BJ (cell line): ENCODE results near the gene DPP6. TPM values are rescaled to one million over a fixed set of nuclear protein-coding genes. Genes with fewer than 3 reads are reported as not detected.

ENCODE experiments used
- CTCF ChIA-PET: fragments of 350-600 bp; formaldehyde crosslinking; extraction: SDS; loops from one replicate; lab custom pipeline; 2021; ENCODE audit warnings: antibody characterized with exemption, inconsistent platforms; lab: Yijun Ruan, JAX
- POLR2A ChIA-PET: fragments of 300-600 bp; sonication (Branson Sonifier 250); formaldehyde crosslinking; extraction: SDS; loops from one replicate; lab custom pipeline; 2021; ENCODE audit warnings: antibody characterized with exemption; lab: Charles Lee
- DNase-seq: peaks from one replicate; pipeline ENCODE4 v3.0.0-alpha.2; 2011; ENCODE audit warnings: low read depth
- H3K27me3 ChIP-seq: 2 replicates; pipeline ENCODE4 v1.6.0; 2011; ENCODE audit warnings: low read length; ENCODE audit not compliant: control insufficient read depth, insufficient read depth
- H3K36me3 ChIP-seq: 2 replicates; pipeline ENCODE4 v1.5.1; 2011; ENCODE audit warnings: low read length; ENCODE audit not compliant: control insufficient read depth, insufficient read depth
- H3K4me3 ChIP-seq: 2 replicates; pipeline ENCODE4 v1.5.1; 2011; ENCODE audit warnings: low read depth, mild to moderate bottlenecking, control low read depth, low read length
- CTCF ChIP-seq: IDR thresholded peaks from 2 replicates; pipeline ENCODE4 v1.5.1; 2011; ENCODE audit warnings: low read depth, mild to moderate bottlenecking, control low read depth, inconsistent platforms, low read length, moderate library complexity; ENCODE audit not compliant: insufficient read depth
- polyA plus RNA-seq: library from polyadenylated mRNA; depleted of rRNA; stranded (reverse); fragments of >200 nt; gene quantifications from 2 replicates; pipeline ENCODE4 v1.2.3, GENCODE V29; 2011

The DPP6 gene
- polyA plus RNA-seq, 1 experiment, result not detected

DNA sequence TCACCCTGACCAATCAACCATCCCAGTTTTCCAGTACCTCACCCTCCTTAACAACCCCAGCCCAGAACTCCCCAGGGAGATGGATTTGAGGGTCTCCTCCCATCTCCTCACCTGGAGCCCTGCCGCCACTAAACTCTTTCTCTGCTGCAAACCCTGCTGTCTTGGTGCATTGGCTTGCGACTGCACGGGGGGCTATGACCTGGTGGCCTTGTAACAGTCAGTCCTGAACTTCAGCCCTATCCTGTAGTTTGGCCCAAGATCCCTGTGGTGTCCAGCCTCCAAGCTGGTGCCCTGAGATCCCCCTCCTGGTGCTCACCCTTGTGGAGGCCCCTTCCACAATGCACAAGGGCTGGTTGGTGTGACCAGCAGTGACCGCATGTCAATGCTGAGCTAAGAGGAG, 858.8 kb downstream of the DPP6 start:
- no peaks in the 10 kb centered on the region for H3K36me3 ChIP-seq
- no peak overlapping the region for H3K4me3 ChIP-seq
- ChIA-PET POLR2A (no interaction called here), CTCF (interaction anchor here (0.6 to 5.5 kb wide), 4 partner anchors 8 to 432 kb away, joined by 3 to 42 read pairs (median 3); no protein-coding TSS in a partner anchor)
- H3K27me3 ChIP-seq, result no peaks in the 10 kb centered on the region
- no peak for TF ChIP-seq CTCF
- DNase-seq, result no peak

GRCh38 chr7:154911411-154911810, 859.2 kb downstream of the DPP6 start:
- Histone ChIP-seq H3K36me3 (no peaks in the 10 kb centered on the region), H3K27me3 (no peaks in the 10 kb centered on the region), H3K4me3 (no peak overlapping the region)
- no peak for DNase-seq
- ChIA-PET POLR2A (no interaction called here), CTCF (interaction anchor here (0.6 to 5.5 kb wide), 5 partner anchors 8 to 432 kb away, joined by 3 to 42 read pairs (median 3); no protein-coding TSS in a partner anchor)
- no peak for TF ChIP-seq CTCF

DNA sequence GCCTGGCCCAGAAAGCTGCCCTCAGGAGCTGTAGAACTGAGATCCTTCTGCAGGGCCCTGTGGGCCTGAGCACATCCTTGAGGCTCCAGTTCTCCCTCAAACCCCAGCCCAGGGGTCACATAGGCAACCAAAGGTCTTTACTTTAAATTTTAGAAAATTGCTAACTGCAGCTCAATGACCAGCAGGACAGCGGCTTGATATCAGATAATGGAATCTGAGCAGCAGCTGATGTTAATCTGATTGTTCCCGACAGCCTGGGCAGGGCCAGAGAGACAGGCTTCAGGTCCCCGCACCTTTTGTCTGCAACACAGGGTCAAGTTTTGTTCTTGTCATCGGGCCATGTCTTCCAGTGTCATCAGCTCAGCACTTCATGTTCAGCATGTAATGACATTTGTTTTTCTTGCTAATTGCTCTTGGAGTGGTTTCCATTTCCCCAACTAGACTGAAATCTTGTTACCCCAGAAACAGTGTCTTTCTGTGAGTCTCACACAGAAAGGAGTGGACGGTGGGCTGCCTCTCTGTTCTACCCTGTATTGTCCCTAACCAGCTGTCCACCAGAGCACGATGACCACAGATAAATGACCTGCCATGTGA, 859.8 kb downstream of the DPP6 start:
- ChIA-PET CTCF (interaction anchor here (1.0 to 5.5 kb wide), 4 partner anchors 9 to 431 kb away, joined by 3 to 42 read pairs (median 16); no protein-coding TSS in a partner anchor), POLR2A (no interaction called here)
- no peak for TF ChIP-seq CTCF

GRCh38 chr7:154912871-154913637, 860.9 kb downstream of the DPP6 start:
- Histone ChIP-seq H3K4me3 (no peak overlapping the region), H3K36me3 (no peaks in the 10 kb centered on the region), H3K27me3 (no peaks in the 10 kb centered on the region; the same call in 1 of the 2 replicates)
- CTCF ChIA-PET, result interaction anchor here (0.6 to 5.5 kb wide), 16 partner anchors 10 to 1856 kb away, joined by 3 to 42 read pairs (median 4); no protein-coding TSS in a partner anchor
- no peak for TF ChIP-seq CTCF
- POLR2A ChIA-PET, result no interaction called here
- DNase-seq, result no peak

More for the DNA sequence above, 859.8 kb downstream of the DPP6 start:
- no peak overlapping the region for H3K4me3 ChIP-seq
- no peaks in the 10 kb centered on the region for H3K36me3 ChIP-seq
- no peak for DNase-seq
- no peaks in the 10 kb centered on the region; the same call in 1 of the 2 replicates for H3K27me3 ChIP-seq
